Stimulated activated CD8-positive, alpha-beta memory T cell treated with anti-CD3 and anti-CD28 coated beads, Interleukin-4, amount 100 ng/mL, for 1 hour (primary cell): Measurements from ENCODE around the gene TRIM50.
"Not testable (repeated sequence)": the region's sequence is repeated elsewhere in the genome, so short reads cannot be mapped to it uniquely, and the experiment has no call there.

Experiments
- DNase-seq, 2 donors: peaks; one replicate each; pipeline ENCODE4 v3.0.0-alpha.2; 2020; ENCODE audit warnings: low read depth in 2 of 2, low spot score in 1 of 2

The TRIM50 gene

DNA sequence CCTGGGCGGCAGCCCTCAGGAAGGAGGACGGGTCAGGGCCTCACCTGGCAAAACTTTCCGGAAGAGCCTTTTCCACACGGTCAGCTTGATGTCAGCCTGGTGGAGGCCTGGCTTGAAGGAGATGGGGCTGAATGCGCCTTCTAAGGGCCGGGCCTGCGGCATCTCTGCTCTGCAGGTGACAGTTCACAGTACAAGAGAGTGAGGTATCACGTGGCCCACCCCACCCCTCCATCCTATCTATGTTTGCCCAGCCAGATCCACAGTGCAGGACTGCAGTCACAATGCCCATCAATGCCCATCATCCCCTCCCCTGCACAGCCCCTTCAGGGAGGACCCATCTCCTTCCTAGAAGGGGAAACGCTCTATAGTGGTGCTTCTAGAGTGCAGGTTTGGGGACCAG is 11.4 kb downstream of the TRIM50 start:
- no peak for DNase-seq

DNA sequence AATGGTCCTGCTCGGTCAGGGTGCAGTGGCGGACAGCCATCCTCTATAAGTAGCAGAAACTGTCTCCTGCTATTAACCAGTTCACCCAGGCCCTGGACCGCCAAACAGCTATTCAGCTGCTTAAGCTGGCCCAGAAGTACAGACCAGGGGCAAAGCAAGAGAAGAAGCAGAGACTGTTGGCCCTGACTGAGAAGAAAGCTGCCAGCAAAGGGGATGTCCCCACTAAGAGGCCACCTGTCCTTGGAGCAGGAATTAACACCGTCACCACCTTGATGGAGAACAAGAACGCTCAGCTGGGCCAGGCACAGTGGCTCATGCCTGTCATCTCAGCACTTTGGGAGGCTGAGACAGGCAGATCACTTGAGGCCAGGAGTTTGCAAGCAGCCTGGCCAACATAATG is 13.6 kb downstream of the TRIM50 start:
- no peak for DNase-seq

DNA sequence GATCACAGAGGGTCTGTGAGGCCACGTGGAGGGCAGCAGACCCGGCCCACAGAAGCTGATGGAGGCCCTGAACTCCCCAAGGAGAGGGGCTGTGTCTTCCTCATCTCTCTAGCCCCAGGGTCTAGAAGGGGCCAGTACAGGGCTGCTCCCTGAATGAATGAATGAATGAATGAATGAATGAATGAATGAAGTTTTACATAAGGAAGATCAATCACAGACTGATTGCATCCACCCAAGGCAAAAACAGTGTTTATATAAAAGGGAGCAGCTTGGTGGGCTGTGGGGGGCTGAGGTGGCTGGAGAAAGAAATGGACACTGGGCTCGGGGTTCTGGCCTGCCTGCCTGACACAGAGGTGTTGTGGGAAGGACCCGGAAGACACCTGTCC is 14.4 kb downstream of the TRIM50 start:
- no peak for DNase-seq

DNA sequence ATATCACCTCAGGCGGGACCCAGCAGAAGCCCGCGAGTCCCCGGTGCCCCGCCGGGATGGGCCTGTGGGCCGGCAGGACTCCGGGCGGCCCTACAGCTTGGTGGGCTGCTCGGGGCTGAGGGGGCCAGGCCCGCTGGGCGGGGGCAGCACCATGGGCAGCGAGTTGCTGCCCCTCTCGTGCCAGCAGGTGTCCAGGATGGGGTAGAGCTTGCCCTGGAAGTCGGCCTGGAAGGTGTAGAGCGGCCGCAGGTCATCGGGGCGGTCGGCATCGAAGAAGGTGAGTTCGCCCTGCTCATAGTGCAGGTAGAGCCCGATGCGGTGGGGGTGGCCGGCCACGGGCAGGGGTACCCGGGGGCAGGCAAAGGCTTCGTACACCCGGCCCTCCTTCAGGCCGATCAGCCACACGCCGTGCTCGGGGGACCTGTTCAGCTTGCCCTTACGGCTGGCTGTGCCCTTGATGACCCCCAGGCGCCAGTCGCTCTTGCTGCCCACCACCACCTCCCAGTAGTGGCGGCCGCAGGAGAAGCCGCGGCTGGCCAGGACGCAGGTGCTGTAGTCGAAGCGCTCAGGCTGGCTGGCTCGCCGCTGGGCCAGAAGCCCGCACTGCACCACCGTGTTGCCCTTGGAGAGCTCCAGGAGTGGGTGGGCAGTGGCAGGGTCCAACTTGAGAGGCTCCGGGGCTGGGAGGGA is 14.9 kb downstream of the TRIM50 start:
- DNase-seq: no peak

DNA sequence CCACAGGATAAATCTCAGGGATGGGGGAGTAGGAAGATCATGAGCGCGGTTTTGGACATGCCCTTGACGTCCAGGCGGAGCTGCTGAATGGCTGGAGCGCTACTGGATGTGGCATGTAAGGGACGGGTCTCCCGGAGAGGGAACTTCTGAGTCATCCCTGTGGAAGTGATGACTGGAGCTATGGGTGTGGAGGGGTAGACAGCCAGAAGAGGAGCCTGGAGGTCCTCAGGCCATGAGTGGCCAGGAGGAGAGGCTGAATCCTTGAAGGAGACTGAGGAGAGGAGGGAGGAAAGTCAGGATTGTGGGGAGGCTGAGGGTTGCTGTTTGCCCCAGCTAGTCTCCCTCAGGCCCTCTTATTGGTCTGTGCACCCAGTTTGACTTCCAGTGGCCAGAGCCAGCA is 16.5 kb downstream of the TRIM50 start:
- DNase-seq: not testable (repeated sequence)

DNA sequence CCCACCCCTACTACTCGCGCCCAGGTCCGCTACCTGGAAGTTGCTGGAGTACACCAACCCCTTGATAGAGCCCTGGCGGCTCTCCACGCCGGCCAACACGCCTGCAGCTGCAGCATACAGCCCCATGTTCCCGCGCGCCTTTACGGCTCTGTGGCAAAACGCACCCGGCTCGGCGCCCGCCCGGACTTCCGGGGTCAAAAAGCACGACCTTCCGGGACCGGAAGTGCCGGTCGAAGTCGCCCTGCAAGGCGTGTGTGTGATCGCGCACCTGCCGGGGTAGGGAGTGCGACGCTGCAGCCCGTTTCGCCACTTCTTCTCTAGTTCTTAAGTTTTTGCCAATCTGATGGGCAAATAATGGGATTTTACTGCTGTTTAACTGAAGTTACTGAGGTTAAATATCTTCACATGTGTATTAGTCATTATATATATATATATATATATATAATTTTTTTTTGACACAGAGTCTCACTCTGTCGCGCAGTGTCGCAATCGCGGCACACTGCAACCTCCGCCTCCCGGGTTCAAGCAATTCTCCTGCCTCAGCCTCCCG is 19.1 kb downstream of the TRIM50 start, which contains the start of gene NSUN5:
Gene NSUN5 (minus strand): TSS at position 162 of the 550 bp plus-strand sequence. CDS start 36 bp downstream, at position 126.
- DNase-seq: peak; percentile 56 to 73

DNA sequence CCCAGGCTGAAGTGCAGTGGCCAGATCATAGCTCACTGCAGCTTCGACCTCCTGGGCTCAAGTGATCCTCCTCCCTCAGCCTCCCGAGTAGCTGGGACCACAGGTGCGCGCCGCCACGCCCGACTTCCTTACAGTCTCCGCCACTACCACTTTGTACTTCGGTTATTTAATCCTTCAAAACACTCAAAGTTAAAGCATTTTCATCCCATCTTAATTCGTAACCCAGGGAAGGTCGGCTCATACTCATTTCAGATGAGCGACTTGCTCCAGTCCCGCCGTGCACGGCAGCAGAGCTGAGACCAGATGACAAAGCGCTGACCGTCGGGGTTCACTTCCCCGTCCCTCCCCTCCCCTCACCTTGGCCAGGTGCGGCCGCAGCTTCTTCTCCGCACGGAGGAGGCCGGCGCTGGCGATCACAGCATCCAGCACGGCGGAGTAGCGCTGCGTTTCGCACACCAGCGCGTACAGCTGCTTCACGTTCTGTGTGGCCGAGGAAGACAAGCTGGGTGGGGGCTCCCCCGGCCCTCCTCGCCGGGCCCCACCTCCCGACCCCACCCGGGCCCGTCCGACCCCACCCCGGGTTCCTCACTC is 19.7 kb downstream of the TRIM50 start:
- no peak for DNase-seq

DNA sequence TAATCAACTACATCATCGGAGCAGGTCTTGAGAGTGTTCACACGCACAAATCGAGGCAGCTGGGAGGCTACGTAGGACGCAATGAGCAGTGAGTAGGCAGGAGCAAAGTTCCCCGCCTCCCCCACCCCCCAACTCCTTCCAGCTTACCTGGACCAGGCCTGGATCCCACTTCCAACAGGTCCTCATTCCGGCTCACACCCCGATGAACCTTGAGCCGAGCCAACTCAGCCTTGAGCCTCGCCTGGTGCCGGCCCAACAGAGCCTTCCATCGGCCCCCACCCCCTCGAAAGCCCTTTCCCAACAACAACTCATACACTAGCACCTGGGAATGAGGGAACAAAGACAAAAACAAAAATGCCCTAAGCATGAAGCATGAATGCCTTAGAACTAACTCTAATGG is 20.4 kb downstream of the TRIM50 start:
- DNase-seq: no peak

DNA sequence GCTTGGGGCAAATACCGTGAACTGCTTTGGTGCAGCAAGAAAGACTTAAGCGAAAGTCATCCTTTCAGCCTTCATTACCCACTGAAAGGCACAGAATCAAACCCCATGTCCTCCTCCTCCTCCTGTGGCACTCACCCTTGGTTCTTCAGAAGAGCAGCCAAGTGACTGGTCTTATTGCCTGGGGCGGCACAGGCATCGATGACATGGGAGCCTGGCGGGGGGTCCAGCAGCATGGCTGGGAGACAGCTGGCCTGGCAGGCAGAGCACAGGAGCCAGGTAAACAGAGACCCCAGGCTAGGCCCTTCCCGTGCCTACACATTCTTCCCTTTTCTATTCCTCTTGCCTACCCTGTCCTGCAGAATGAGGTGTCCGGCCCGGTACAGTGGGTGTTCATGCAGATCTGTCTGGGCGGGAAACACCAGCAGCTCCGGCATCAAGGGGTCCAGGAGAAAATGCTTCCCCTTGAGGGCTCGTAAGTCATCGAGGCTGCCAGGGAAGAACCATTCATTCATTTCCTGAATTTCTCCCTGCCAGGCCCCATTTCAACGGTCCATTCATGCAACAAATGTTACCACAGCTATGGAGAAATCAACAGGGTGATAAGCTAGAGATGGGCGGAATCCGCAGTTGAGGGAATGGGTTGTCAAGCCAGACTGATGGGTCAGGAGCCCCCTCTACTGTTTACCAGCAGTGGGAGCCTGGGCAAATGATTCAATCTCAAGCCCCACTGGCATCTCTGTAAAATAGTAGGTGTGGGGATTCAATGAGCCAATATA is 23.1 kb downstream of the TRIM50 start:
- DNase-seq: not testable (repeated sequence)

DNA sequence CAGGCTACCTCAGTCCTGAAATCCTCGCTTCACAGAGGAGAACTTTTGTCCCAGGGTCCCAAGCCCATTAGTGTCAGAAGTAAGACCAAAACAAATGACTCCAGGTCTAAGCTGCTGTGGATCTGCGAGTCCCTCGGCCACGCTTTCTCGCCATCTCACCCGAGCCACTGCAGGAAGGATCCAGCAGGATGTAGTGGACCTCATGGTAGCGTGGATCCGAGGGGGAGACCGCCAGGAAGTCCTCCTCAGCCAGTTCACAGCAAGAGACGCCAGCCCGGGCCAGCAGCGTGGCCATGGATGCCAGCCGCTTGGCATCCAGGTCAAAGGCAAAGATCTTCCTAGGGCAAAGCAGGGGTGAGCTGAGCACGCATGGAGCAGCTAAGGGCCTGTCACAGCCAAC is 23.8 kb downstream of the TRIM50 start:
- DNase-seq: no peak

DNA sequence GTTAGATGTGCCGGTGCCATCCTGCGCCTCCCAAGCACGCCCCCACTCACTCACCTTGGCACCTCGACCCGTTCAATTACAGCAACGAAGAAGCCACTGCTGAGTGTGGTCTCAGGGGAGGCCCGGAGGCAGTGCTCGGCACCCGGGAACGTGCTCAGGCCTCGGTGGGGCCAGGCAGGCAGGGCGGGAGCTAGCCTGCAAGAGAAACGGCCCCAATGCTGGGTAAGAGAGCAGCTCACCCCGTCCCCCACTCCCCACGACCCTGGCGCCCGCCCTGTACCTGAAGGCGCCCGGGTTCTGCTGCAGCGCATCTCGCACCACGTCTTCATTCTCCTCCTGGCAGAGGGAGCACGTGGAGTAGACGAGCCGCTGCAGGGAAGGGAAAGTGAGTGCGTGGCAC is 24.3 kb downstream of the TRIM50 start:
- no peak for DNase-seq

DNA sequence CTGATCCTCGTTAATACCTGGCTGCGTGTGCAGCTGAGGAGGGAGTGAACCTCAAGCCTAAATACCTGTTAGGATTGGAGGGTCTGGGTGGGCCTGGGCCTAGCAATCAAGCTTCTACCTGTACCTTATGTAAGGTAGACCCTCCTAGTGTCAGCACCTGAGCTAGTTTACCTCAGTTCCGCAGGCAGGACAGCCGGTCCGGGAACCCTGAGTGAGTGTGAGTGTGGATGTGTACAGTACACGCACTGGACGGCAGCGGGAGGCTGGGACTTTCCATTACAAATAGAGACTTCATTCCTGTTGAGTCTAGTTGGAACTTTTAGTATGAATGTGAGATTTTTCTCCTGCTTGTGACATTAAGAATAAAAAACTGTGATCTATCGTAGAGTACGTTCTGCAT is 25.0 kb downstream of the TRIM50 start:
- not testable (repeated sequence) for DNase-seq

DNA sequence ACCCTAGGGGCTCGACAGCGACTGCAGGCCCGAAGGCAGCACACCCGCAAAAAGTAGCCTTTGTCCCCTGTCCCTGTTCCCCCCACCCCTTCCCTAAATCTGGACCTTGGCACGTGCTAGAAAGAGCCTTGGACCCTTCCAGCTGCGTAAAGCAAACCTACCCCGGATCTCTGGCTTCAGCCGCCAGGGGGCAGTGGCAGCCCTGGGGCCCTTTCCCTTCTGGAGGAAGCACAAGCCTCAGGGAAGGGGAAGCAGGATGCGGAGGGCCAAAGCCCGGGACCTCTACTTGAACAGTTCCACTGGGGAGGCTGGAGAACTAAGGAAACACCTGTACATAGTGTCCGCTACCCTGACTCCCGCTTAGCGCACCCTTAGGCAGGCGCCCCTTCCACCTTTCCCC is 26.8 kb downstream of the TRIM50 start:
- not testable (repeated sequence) for DNase-seq

DNA sequence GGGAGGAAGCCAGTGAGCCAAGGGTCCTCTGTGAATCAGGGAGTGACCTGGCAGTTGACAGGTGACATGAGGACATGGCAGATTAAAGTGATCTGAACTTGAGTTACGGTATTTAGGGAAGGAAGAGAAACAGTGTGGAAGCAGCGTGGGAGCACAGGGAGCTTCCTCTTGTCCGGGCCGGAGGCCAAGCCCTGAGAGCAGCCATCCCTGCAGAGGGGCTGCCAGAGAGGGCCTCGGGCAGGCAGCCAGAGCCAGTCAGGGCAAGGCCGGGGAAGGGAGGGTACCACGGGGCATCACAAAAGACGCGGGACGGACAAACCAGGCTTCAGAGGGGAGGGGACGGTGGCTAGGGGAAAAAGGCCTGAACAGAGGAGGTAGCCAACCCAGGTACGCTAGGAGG is 28.1 kb downstream of the TRIM50 start:
- DNase-seq: not testable (repeated sequence)

DNA sequence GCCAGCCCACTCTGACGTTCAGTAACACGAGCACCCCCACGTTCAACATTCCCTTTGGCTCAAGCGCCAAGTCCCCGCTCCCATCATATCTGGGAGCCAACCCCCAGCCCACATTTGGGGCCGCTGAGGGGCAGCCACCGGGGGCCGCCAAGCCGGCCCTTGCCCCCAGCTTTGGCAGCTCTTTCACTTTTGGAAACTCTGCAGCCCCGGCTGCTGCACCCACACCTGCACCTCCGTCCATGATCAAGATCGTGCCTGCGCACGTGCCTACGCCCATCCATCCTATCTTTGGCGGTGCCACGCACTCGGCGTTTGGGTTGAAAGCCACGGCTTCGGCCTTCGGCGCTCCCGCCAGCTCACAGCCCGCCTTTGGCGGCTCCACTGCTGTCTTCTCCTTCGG is 30.2 kb downstream of the TRIM50 start:
- DNase-seq: not testable (repeated sequence)

DNA sequence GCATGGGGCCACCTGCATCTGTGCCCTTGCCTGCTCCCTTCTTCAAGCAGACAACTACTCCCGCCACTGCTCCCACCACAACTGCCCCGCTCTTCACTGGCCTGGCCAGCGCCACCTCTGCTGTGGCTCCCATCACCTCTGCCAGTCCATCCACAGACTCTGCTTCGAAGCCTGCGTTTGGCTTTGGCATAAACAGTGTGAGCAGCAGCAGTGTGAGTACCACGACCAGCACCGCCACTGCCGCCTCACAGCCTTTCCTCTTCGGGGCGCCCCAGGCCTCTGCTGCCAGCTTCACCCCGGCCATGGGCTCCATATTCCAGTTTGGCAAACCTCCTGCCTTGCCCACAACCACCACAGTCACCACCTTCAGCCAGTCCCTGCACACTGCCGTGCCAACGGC is 30.6 kb downstream of the TRIM50 start:
- DNase-seq: not testable (repeated sequence)

DNA sequence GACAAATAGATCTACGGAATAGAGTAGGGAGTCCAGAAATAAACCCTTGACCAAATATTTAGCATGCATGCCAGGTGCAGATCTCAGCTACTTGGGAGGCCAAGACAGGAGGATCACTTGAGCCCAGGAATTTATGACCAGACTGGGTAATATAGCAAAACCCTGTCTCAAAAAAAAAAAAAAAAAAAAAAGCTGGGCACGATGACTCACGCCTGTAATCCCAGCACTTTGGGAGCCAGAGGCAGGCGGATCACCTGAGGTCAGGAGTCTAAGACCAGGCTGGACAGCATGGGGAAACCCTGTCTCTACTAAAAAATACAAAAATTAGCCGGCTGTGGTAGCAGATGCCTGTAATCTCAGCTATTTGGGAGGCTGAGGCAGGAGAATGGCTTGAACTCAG is 50.7 kb downstream of the TRIM50 start:
- not testable (repeated sequence) for DNase-seq

DNA sequence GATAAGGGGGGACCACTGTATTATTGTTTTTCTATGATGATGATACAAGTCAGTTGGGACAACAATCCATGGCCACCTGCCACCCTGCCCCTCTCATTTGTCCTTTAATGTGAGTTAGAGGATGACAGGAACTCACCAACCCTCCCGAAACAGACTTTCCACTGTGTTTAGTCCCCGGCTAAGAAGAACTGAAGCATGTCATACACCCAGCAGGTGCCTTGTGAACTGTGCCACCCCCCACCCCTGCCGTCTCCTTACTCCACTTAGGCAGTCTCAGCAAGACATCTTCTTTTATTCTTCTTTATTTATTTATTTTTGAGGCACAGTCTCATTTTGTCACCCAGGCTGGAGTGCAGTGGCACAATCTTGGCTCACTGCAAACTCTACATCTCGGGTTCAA is 60.1 kb downstream of the TRIM50 start:
- not testable (repeated sequence) for DNase-seq

DNA sequence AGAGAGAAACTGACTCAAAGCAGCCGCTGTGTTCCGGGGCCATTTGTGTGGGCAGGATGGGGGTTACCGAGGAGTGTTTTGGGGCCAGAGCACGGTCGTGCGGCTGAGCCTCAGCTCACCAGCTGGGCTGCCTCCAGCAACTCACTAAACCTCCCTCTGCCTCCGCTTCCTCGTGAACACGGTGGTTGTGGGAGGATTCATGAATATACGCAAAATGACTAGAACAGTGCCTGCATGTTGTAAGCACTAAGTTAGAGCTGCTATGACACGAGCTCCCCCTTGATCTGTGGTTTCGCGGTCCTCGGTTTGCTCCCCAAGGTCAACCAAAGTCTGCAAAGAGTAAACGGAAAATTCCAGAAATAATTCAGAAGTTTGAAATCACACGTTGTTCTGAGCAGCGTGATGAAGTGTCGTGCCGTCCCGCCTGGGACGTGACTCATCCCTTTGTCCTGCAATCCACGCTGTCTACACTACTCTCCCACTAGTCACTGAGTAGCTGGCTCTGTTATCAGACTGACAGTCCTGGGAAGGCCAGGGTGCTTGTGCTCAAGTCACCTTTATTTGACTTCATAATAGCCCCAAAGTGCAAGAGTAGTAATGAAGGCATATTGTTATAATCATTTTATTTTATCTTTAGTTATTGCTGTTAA is 61.0 kb downstream of the TRIM50 start:
- DNase-seq: not testable (repeated sequence)
